Measurements from ENCODE around the gene GFER. TPM values are rescaled to one million over a fixed set of nuclear protein-coding genes. Genes with fewer than 3 reads are reported as not detected.

Gene GFER
- total and polyA plus RNA-seq, 4 experiments from 2014 or later = 19.6 to 35.7 (median 27.4) TPM

DNA sequence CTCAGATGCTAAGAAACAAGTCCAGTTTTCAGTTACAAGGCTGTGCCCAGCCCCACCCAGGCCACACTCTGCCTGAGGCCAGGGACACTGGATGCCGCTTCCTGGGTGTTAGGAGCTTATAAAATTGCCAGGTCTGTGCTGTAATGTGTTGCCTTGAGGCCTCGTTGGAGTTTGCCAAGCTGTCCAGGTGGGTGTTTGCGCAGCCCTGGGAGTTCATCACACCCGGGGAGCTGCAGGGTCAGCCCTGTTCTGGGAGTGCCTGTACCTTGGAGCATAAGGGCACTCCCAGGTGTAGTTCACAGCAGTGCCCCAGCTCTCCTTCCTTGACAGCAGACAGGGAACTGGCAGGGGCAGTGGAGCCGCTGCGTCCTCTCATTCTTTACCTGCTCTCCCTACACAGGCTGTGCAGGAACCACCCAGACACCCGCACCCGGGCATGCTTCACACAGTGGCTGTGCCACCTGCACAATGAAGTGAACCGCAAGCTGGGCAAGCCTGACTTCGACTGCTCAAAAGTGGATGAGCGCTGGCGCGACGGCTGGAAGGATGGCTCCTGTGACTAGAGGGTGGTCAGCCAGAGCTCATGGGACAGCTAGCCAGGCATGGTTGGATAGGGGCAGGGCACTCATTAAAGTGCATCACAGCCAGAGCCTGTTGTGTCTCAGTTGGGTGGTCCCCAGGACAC is 1.6 kb downstream of the GFER start:
- H3K27me3 ChIP-seq (ENCODE audit: insufficient read depth, low read length) = peaks cover 15% of the 10 kb centered on the region

DNA sequence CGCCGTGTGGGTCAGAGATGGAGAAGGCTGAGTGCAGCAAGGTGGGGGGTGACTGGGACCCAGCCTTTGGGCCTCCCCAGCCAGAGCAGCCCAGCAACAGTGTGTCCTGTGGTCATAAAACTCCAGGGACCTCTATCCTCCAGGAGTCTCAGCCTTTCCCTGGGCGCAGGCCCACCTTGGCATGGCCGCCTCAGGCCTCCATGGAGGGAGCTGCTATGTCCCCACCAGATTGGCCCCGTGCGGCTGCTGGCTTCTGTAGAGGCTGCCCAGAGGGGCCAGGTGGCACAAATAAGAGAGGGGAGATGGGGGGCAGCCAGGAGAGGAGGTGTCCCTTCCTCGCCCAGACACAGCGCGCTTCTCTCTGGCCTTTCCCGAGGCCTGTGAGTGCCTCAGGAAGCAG is 3.2 kb downstream of the GFER start:
- ChIA-PET CTCF (ENCODE audit: partially characterized antibody) (interaction anchor here (3.3 kb wide), 1 partner anchor 17 kb away, joined by 13 read pairs; no protein-coding TSS in a partner anchor), POLR2A (ENCODE audit: partially characterized antibody) (interaction anchor here (0.8 to 7.5 kb wide), 4 partner anchors 16 to 26 kb away, joined by 3 to 99 read pairs (median 6); partner anchors contain the start of genes NDUFB10, RNF151, RPS2 and TBL3)
- H3K27me3 ChIP-seq (ENCODE audit: insufficient read depth, low read length) = no peaks in the 10 kb centered on the region
- peaks cover 10 to 43% (median 27%) of the 10 kb centered on the region in 4 donors for H3K4me1 Mint-ChIP-seq
- H3K9me3 ChIP-seq (ENCODE audit: control insufficient read depth in 1 of 2, low read length in 2 of 2) = no peaks in the 10 kb centered on the region
- H3K4me1 ChIP-seq (ENCODE audit: insufficient read depth, low read length) = peaks cover 43% of the 10 kb centered on the region
- H3K9me3 Mint-ChIP-seq = no peaks in the 10 kb centered on the region
- peaks cover 4% of the 10 kb centered on the region for H3K36me3 ChIP-seq (ENCODE audit: insufficient read depth, low read length)
- no peak overlapping the region for H3K27ac ChIP-seq (ENCODE audit: low read depth, low read length)
- peak overlapping the region in 1 of 8 donors; percentile 60 for H3K4me3 Mint-ChIP-seq
- H3K4me3 ChIP-seq (ENCODE audit: low read length in 2 of 2) = no peak overlapping the region
- no peak for DNase-seq
- H3K36me3 Mint-ChIP-seq = peaks cover 6 to 10% of the 10 kb centered on the region in 2 donors
- peaks cover 6 to 9% of the 10 kb centered on the region in 2 donors for H3K27me3 Mint-ChIP-seq
- intact Hi-C loops (cut with micrococcal nuclease) = no loop called here
- peak overlapping the region in 1 of 7 donors; percentile 68 for H3K27ac Mint-ChIP-seq

More for the DNA sequence above, 1.6 kb downstream of the GFER start:
- H3K9me3 Mint-ChIP-seq = no peaks in the 10 kb centered on the region
- H3K27ac Mint-ChIP-seq = peak overlapping the region in 3 of 7 donors; percentile 54 to 69 (median 55)
- peaks cover 14 to 16% of the 10 kb centered on the region in 2 donors for H3K27me3 Mint-ChIP-seq
- H3K9me3 ChIP-seq (ENCODE audit: control insufficient read depth in 1 of 2, low read length in 2 of 2) = no peaks in the 10 kb centered on the region
- H3K27ac ChIP-seq (ENCODE audit: low read depth, low read length) = no peak overlapping the region
- peaks cover 6 to 10% of the 10 kb centered on the region in 2 donors for H3K36me3 Mint-ChIP-seq
- H3K4me1 ChIP-seq (ENCODE audit: insufficient read depth, low read length) = peaks cover 31% of the 10 kb centered on the region
- H3K36me3 ChIP-seq (ENCODE audit: insufficient read depth, low read length) = peaks cover 4% of the 10 kb centered on the region
- peak overlapping the region in 7 of 8 donors; percentile 6 to 79 (median 77) for H3K4me3 Mint-ChIP-seq
- ChIA-PET POLR2A (ENCODE audit: partially characterized antibody) (interaction anchor here (1.1 to 7.5 kb wide), 5 partner anchors 9 to 229 kb away, joined by 3 to 99 read pairs (median 4); partner anchors contain the start of genes NDUFB10, PGP, RNF151 and RPS2), CTCF (ENCODE audit: partially characterized antibody) (interaction anchor here (2.1 kb wide), 1 partner anchor 18 kb away, joined by 8 read pairs; no protein-coding TSS in a partner anchor)
- H3K4me1 Mint-ChIP-seq = peaks cover 6 to 33% (median 20%) of the 10 kb centered on the region in 4 donors
- DNase-seq = no peak
- H3K4me3 ChIP-seq (ENCODE audit: low read length in 2 of 2) = no peak overlapping the region
- intact Hi-C loops (cut with micrococcal nuclease) = no loop called here

DNA sequence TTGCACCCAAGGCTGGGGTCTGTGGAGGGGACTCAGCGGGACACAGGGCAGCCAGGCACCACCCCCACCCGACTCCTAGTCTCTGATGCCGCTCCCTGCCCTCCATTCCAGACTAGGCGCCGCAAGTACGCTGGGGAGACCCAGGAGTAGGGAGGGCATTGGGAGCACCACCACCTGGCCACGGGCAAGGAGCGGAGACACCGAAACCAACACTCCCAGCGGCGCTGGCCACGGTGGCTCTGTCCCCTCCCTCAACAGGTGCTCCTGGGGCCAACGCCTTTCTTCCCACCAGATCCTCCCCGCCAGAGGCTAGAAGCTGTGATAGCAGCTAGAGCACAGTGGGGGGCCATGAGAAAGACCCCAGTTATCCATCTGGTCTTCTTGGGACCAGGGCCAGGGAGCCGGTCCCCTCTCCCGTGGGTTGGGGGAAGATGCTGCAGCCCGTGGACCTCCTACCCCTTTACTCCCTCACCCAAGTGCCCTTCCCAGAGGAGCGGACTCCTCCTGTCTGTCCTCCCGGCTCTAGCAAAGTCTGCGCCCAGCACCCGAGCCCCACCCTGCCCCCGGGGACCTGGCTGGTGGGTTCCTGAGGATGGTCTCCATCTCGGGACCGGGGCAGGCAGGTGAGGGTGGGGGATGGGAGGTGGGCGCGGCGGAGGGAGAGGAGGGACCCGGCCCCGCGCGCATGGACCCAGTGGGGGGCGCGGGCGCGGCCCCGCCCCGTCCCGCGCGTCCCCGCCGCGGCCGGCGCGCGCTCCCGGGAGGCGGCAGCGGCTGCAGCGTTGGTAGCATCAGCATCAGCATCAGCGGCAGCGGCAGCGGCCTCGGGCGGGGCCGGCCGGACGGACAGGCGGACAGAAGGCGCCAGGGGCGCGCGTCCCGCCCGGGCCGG is 5.5 kb downstream of the GFER start, which contains the start of gene SYNGR3:
TSS of gene SYNGR3 (plus strand) at position 762 of the 892 bp plus-strand sequence. CDS start 133 bp downstream, outside the sequence.
- Histone ChIP-seq H3K36me3 (ENCODE audit: insufficient read depth, low read length) (peaks cover 4% of the 10 kb centered on the region), H3K4me3 (ENCODE audit: low read length in 2 of 2) (peak within 1 kb of the TSS; percentile 36 to 52), H3K4me1 (ENCODE audit: insufficient read depth, low read length) (peaks cover 32% of the 10 kb centered on the region), H3K9me3 (ENCODE audit: control insufficient read depth in 1 of 2, low read length in 2 of 2) (no peaks in the 10 kb centered on the region), H3K27ac (ENCODE audit: low read depth, low read length) (peak within 1 kb of the TSS; percentile 30), H3K27me3 (ENCODE audit: insufficient read depth, low read length) (no peaks in the 10 kb centered on the region)
- Mint-ChIP-seq H3K4me1 (peaks cover 9 to 33% (median 19%) of the 10 kb centered on the region in 4 donors), H3K4me3 (peak within 1 kb of the TSS; percentile 24 to 84 (median 76)), H3K27ac (peak within 1 kb of the TSS in 5 of 7 donors; percentile 64 to 89 (median 70)), H3K9me3 (peaks cover 0 to 1% (median 0%) of the 10 kb centered on the region in 8 donors), H3K27me3 (peaks cover 6 to 7% of the 10 kb centered on the region in 2 donors), H3K36me3 (peaks cover 6 to 10% of the 10 kb centered on the region in 2 donors)
- POLR2A ChIA-PET (ENCODE audit: partially characterized antibody) = interaction anchor here (1.9 to 5.7 kb wide), 5 partner anchors 19 to 166 kb away, joined by 7 to 71 read pairs (median 29); partner anchors contain the start of genes NDUFB10, RPS2, TRAF7 and ZNF598
- CTCF ChIA-PET (ENCODE audit: partially characterized antibody) = interaction anchor here (1.6 to 3.3 kb wide), 2 partner anchors 14 to 151 kb away, joined by 4 to 13 read pairs; no protein-coding TSS in a partner anchor
- intact Hi-C loops (cut with micrococcal nuclease) = loop anchor here (2.0 to 5.0 kb wide), 2 partner anchors 17 to 47 kb away; partner anchors contain the start of genes MSRB1 and TBL3
- no peak for DNase-seq

DNA sequence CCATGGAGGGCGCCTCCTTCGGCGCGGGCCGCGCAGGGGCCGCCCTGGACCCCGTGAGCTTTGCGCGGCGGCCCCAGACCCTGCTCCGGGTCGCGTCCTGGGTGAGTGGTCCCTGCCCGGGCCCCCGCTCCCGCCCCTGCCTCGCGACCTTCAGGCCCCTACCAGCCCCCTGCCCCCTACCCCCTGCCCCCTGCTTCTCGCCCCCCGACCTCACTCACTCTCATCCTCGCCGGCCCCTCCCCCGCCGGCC is 6.0 kb downstream of the GFER start:
- Mint-ChIP-seq H3K27me3 (peaks cover 6 to 7% of the 10 kb centered on the region in 2 donors), H3K9me3 (peaks cover 0 to 1% (median 0%) of the 10 kb centered on the region in 8 donors), H3K27ac (no peak overlapping the region), H3K36me3 (peaks cover 6 to 9% of the 10 kb centered on the region in 2 donors), H3K4me3 (no peak overlapping the region), H3K4me1 (peaks cover 6 to 30% (median 18%) of the 10 kb centered on the region in 4 donors)
- H3K4me1 ChIP-seq (ENCODE audit: insufficient read depth, low read length) = peaks cover 26% of the 10 kb centered on the region
- no peak overlapping the region for H3K4me3 ChIP-seq (ENCODE audit: low read length in 2 of 2)
- no peaks in the 10 kb centered on the region for H3K27me3 ChIP-seq (ENCODE audit: insufficient read depth, low read length)
- H3K9me3 ChIP-seq (ENCODE audit: control insufficient read depth in 1 of 2, low read length in 2 of 2) = no peaks in the 10 kb centered on the region
- no peak overlapping the region for H3K27ac ChIP-seq (ENCODE audit: low read depth, low read length)
- DNase-seq = no peak
- H3K36me3 ChIP-seq (ENCODE audit: insufficient read depth, low read length) = peaks cover 4% of the 10 kb centered on the region
- intact Hi-C loops (cut with micrococcal nuclease) = loop anchor here (2.0 to 5.0 kb wide), 2 partner anchors 17 to 48 kb away; partner anchors contain the start of genes MSRB1 and TBL3
- CTCF ChIA-PET (ENCODE audit: partially characterized antibody) = interaction anchor here (1.6 kb wide), 1 partner anchor 14 kb away, joined by 7 read pairs; no protein-coding TSS in a partner anchor
- POLR2A ChIA-PET (ENCODE audit: partially characterized antibody) = interaction anchor here (1.1 to 5.7 kb wide), 7 partner anchors 9 to 165 kb away, joined by 3 to 71 read pairs (median 29); partner anchors contain the start of genes MSRB1, NDUFB10, NOXO1 and RPS2

DNA sequence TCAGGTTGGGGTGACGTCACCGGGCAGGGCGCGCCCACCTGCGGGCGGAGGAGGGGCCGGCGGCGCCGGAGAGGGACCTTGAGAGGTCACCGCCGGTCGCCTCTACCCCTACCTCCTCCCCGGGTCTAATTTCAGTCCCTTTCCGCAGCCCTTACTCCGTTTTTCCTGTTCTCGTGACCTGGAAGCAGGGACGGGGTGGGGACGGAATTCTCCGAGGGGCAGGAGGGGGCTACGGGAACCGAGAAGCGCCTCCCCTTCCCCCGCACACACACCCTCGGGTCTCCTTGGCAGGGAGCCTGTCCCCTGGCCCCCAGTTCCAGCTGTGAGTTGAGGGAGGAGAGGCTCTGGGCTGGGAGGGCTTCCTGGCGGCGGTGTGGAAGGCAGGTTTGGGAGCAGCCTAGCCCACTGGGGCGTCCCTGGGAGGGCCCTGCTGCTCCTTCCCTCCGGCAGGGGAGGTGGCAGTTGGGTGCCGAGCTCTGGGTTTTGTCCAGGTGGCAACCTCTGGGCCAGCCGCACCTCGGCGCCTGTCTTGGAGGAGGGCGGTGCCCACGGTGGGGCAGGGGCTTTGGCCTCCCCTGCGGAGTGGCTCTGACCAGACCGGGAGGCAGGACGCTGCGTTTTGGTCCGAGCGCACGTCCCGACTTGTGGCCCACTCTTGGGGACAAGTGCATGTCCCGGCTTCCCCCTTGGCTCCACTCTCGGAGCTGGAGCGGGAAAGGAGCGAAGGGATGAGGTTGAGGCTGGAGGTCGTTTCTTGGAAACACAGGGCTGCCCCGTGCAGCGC is 6.5 kb downstream of the GFER start:
- H3K27ac Mint-ChIP-seq = peak overlapping the region in 6 of 7 donors; percentile 76 to 93 (median 86)
- ChIA-PET CTCF (ENCODE audit: partially characterized antibody) (interaction anchor here (1.2 to 1.6 kb wide), 2 partner anchors 13 to 150 kb away, joined by 5 to 7 read pairs; no protein-coding TSS in a partner anchor), POLR2A (ENCODE audit: partially characterized antibody) (interaction anchor here (1.1 to 5.7 kb wide), 8 partner anchors 9 to 218 kb away, joined by 3 to 71 read pairs (median 24); partner anchors contain the start of genes EME2, MRPS34, MSRB1 and NDUFB10)
- H3K27ac ChIP-seq (ENCODE audit: low read depth, low read length) = peak overlapping the region; percentile 30
- H3K27me3 Mint-ChIP-seq = peaks cover 6 to 7% of the 10 kb centered on the region in 2 donors
- no peaks in the 10 kb centered on the region for H3K9me3 ChIP-seq (ENCODE audit: control insufficient read depth in 1 of 2, low read length in 2 of 2)
- H3K4me3 ChIP-seq (ENCODE audit: low read length in 2 of 2) = peak overlapping the region; percentile 36 to 52
- peaks cover 22% of the 10 kb centered on the region for H3K4me1 ChIP-seq (ENCODE audit: insufficient read depth, low read length)
- H3K27me3 ChIP-seq (ENCODE audit: insufficient read depth, low read length) = no peaks in the 10 kb centered on the region
- peaks cover 6% of the 10 kb centered on the region in 2 donors for H3K36me3 Mint-ChIP-seq
- H3K9me3 Mint-ChIP-seq = peaks cover 0 to 1% (median 0%) of the 10 kb centered on the region in 8 donors
- peak overlapping the region; percentile 73 to 84 (median 78) for H3K4me3 Mint-ChIP-seq
- intact Hi-C loops (cut with micrococcal nuclease) = loop anchor here (2.0 to 5.0 kb wide), 2 partner anchors 18 to 48 kb away; partner anchors contain the start of genes MSRB1 and TBL3
- H3K36me3 ChIP-seq (ENCODE audit: insufficient read depth, low read length) = peaks cover 4% of the 10 kb centered on the region
- peak in 1 of 5 donors; percentile 56 for DNase-seq
- peaks cover 6 to 30% (median 16%) of the 10 kb centered on the region in 4 donors for H3K4me1 Mint-ChIP-seq
